ENCODE data around the gene ITPR1.

The ITPR1 gene

DNA sequence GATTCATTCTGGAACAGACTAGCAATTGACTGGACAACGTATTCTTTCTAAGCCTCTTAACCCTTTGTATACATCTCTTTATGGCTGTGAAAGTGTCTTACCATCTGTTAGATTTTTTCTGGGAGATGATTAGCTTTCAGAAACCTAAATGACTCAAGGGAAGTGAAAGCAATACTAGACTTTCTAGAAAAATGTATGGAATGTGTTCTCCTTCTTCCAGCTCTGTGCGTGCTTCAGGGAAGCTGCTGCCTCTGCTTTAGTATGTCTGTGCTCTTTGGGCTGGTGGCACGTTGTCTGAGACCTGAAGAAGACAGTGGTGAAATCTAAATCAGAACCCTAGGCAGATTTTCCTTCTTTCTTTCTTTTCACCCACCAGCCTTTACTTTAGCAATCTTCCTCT, 89.5 kb downstream of the ITPR1 start:
- H3K4me2 ChIP-seq (ENCODE audit: low read length): no peak overlapping the region
- H3K18ac ChIP-seq (ENCODE audit: low read length): no peak overlapping the region
- H2AK5ac ChIP-seq (ENCODE audit: low read length): no peak overlapping the region
- H3K36me3 ChIP-seq (ENCODE audit: control insufficient read depth, insufficient read depth, low read length): no peaks in the 10 kb centered on the region
- no peak overlapping the region for H3K23ac ChIP-seq (ENCODE audit: low read length)
- no peaks in the 10 kb centered on the region for H3K79me1 ChIP-seq (ENCODE audit: low read length)
- WGBS (ENCODE audit: extremely low coverage, insufficient coverage, low lambda C conversion rate): no CpG with 5 or more reads among the region's 3 CpGs
- H3K79me2 ChIP-seq (ENCODE audit: control insufficient read depth, insufficient read depth, low read length): no peaks in the 10 kb centered on the region
- no peak overlapping the region for H3K4ac ChIP-seq (ENCODE audit: low read depth, low read length)
- H3K4me3 ChIP-seq (ENCODE audit: low read length): no peak overlapping the region
- H3K27me3 ChIP-seq (ENCODE audit: insufficient read depth, low read length, poor library complexity): no peaks in the 10 kb centered on the region
- no peak overlapping the region for H2BK15ac ChIP-seq (replicated peaks; ENCODE audit: low read depth)
- H3K9ac ChIP-seq (ENCODE audit: low read length): no peak overlapping the region
- no peak overlapping the region for H3K27ac ChIP-seq (ENCODE audit: low read depth, low read length)
- H2BK120ac ChIP-seq (ENCODE audit: low read depth, low read length): no peak overlapping the region
- no peak for DNase-seq
- no peak overlapping the region for H4K5ac ChIP-seq (ENCODE audit: low read length)
- H3K56ac ChIP-seq (ENCODE audit: low read length): no peak overlapping the region
- no peak overlapping the region for H2BK5ac ChIP-seq (ENCODE audit: low read length)
- H4K8ac ChIP-seq (ENCODE audit: low read depth, low read length): no peak overlapping the region
- H3K4me1 ChIP-seq (ENCODE audit: control insufficient read depth, low read depth, low read length): peaks cover 6% of the 10 kb centered on the region

DNA sequence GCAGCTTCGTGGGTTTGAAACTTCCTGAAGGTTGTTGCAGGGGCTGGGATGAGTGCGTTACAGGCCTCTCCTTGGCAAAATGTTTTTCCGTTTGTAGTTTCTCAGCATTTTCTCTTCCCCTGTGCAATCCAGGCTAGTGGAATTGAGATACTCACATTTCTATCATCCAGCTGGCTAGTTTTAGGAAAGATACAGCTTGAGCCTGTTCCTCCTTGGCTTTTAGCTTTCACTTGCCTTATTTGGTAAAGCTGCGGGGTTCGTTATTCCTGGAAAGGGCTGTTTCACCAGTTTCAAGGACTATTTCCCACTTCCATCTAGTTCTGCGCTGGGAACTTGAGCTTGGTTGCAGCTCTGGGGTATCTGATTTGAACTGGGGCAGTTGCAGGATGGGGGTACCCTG, 90.3 kb downstream of the ITPR1 start:
- H2AK5ac ChIP-seq (ENCODE audit: low read length): no peak overlapping the region
- no CpG with 5 or more reads among the region's 6 CpGs for WGBS (ENCODE audit: extremely low coverage, insufficient coverage, low lambda C conversion rate)
- DNase-seq: no peak
- H3K4me3 ChIP-seq (ENCODE audit: low read length): no peak overlapping the region
- no peak overlapping the region for H4K5ac ChIP-seq (ENCODE audit: low read length)
- no peak overlapping the region for H2BK15ac ChIP-seq (replicated peaks; ENCODE audit: low read depth)
- no peaks in the 10 kb centered on the region for H3K36me3 ChIP-seq (ENCODE audit: control insufficient read depth, insufficient read depth, low read length)
- H2BK5ac ChIP-seq (ENCODE audit: low read length): no peak overlapping the region
- H3K18ac ChIP-seq (ENCODE audit: low read length): peak overlapping the region; percentile 18
- no peaks in the 10 kb centered on the region for H3K79me1 ChIP-seq (ENCODE audit: low read length)
- peaks cover 6% of the 10 kb centered on the region for H3K4me1 ChIP-seq (ENCODE audit: control insufficient read depth, low read depth, low read length)
- no peaks in the 10 kb centered on the region for H3K27me3 ChIP-seq (ENCODE audit: insufficient read depth, low read length, poor library complexity)
- H3K9ac ChIP-seq (ENCODE audit: low read length): no peak overlapping the region
- no peak overlapping the region for H3K23ac ChIP-seq (ENCODE audit: low read length)
- no peak overlapping the region for H4K8ac ChIP-seq (ENCODE audit: low read depth, low read length)
- H3K4me2 ChIP-seq (ENCODE audit: low read length): no peak overlapping the region
- H3K79me2 ChIP-seq (ENCODE audit: control insufficient read depth, insufficient read depth, low read length): no peaks in the 10 kb centered on the region
- peak overlapping the region; percentile 27 for H3K4ac ChIP-seq (ENCODE audit: low read depth, low read length)
- H2BK120ac ChIP-seq (ENCODE audit: low read depth, low read length): no peak overlapping the region
- no peak overlapping the region for H3K56ac ChIP-seq (ENCODE audit: low read length)
- H3K27ac ChIP-seq (ENCODE audit: low read depth, low read length): no peak overlapping the region

- H3K27me3 ChIP-seq (ENCODE audit: insufficient read depth, low read length, poor library complexity): no peaks in the 10 kb centered on the region
- H3K4me2 ChIP-seq (ENCODE audit: low read length): no peak overlapping the region
- no peak for DNase-seq
- H3K9ac ChIP-seq (ENCODE audit: low read length): no peak overlapping the region
- H2AK5ac ChIP-seq (ENCODE audit: low read length): peak overlapping the region; percentile 22
- H3K79me2 ChIP-seq (ENCODE audit: control insufficient read depth, insufficient read depth, low read length): no peaks in the 10 kb centered on the region
- H3K4me3 ChIP-seq (ENCODE audit: low read length): no peak overlapping the region
- H3K79me1 ChIP-seq (ENCODE audit: low read length): no peaks in the 10 kb centered on the region
- H3K27ac ChIP-seq (ENCODE audit: low read depth, low read length): no peak overlapping the region
- no peak overlapping the region for H2BK15ac ChIP-seq (replicated peaks; ENCODE audit: low read depth)
- no peak overlapping the region for H3K4ac ChIP-seq (ENCODE audit: low read depth, low read length)
- H2BK120ac ChIP-seq (ENCODE audit: low read depth, low read length): no peak overlapping the region
- H4K8ac ChIP-seq (ENCODE audit: low read depth, low read length): no peak overlapping the region
- H3K18ac ChIP-seq (ENCODE audit: low read length): peak overlapping the region; percentile 23
- no peak overlapping the region for H3K23ac ChIP-seq (ENCODE audit: low read length)
- no CpG with 5 or more reads among the region's 12 CpGs for WGBS (ENCODE audit: extremely low coverage, insufficient coverage, low lambda C conversion rate)
- peak overlapping the region; percentile 30 for H3K56ac ChIP-seq (ENCODE audit: low read length)
- peaks cover 10% of the 10 kb centered on the region for H3K4me1 ChIP-seq (ENCODE audit: control insufficient read depth, low read depth, low read length)
- no peaks in the 10 kb centered on the region for H3K36me3 ChIP-seq (ENCODE audit: control insufficient read depth, insufficient read depth, low read length)
- no peak overlapping the region for H2BK5ac ChIP-seq (ENCODE audit: low read length)
- no peak overlapping the region for H4K5ac ChIP-seq (ENCODE audit: low read length)
Observed at GRCh38 chr3:4584456-4585249, 91.5 kb downstream of the ITPR1 start.

GRCh38 chr3:4586381-4586780, 93.2 kb downstream of the ITPR1 start:
- DNase-seq: no peak
- Histone ChIP-seq H3K79me2 (ENCODE audit: control insufficient read depth, insufficient read depth, low read length) (no peaks in the 10 kb centered on the region), H3K27me3 (ENCODE audit: insufficient read depth, low read length, poor library complexity) (no peaks in the 10 kb centered on the region), H2BK5ac (ENCODE audit: low read length) (no peak overlapping the region), H2BK15ac (replicated peaks; ENCODE audit: low read depth) (no peak overlapping the region), H4K5ac (ENCODE audit: low read length) (no peak overlapping the region), H4K8ac (ENCODE audit: low read depth, low read length) (no peak overlapping the region), H3K56ac (ENCODE audit: low read length) (no peak overlapping the region), H3K36me3 (ENCODE audit: control insufficient read depth, insufficient read depth, low read length) (no peaks in the 10 kb centered on the region), H3K9ac (ENCODE audit: low read length) (no peak overlapping the region), H3K18ac (ENCODE audit: low read length) (no peak overlapping the region), H3K4me1 (ENCODE audit: control insufficient read depth, low read depth, low read length) (peaks cover 10% of the 10 kb centered on the region), H3K27ac (ENCODE audit: low read depth, low read length) (no peak overlapping the region), H2BK120ac (ENCODE audit: low read depth, low read length) (no peak overlapping the region), H3K4ac (ENCODE audit: low read depth, low read length) (no peak overlapping the region), H3K23ac (ENCODE audit: low read length) (no peak overlapping the region), H3K79me1 (ENCODE audit: low read length) (no peaks in the 10 kb centered on the region), H2AK5ac (ENCODE audit: low read length) (no peak overlapping the region), H3K4me3 (ENCODE audit: low read length) (no peak overlapping the region), H3K4me2 (ENCODE audit: low read length) (no peak overlapping the region)
- no CpG with 5 or more reads among the region's 4 CpGs for WGBS (ENCODE audit: extremely low coverage, insufficient coverage, low lambda C conversion rate)

- Histone ChIP-seq H3K4me3 (ENCODE audit: low read length) (no peak overlapping the region), H2BK120ac (ENCODE audit: low read depth, low read length) (no peak overlapping the region), H4K8ac (ENCODE audit: low read depth, low read length) (no peak overlapping the region), H3K4me2 (ENCODE audit: low read length) (no peak overlapping the region), H3K9ac (ENCODE audit: low read length) (no peak overlapping the region), H3K56ac (ENCODE audit: low read length) (peak overlapping the region; percentile 39), H4K5ac (ENCODE audit: low read length) (no peak overlapping the region), H3K4ac (ENCODE audit: low read depth, low read length) (no peak overlapping the region), H3K79me2 (ENCODE audit: control insufficient read depth, insufficient read depth, low read length) (no peaks in the 10 kb centered on the region), H2BK15ac (replicated peaks; ENCODE audit: low read depth) (no peak overlapping the region), H2BK5ac (ENCODE audit: low read length) (no peak overlapping the region), H3K18ac (ENCODE audit: low read length) (peak overlapping the region; percentile 12), H3K36me3 (ENCODE audit: control insufficient read depth, insufficient read depth, low read length) (no peaks in the 10 kb centered on the region), H3K79me1 (ENCODE audit: low read length) (no peaks in the 10 kb centered on the region), H3K4me1 (ENCODE audit: control insufficient read depth, low read depth, low read length) (peaks cover 8% of the 10 kb centered on the region), H2AK5ac (ENCODE audit: low read length) (no peak overlapping the region), H3K27ac (ENCODE audit: low read depth, low read length) (peak overlapping the region; percentile 36), H3K27me3 (ENCODE audit: insufficient read depth, low read length, poor library complexity) (no peaks in the 10 kb centered on the region), H3K23ac (ENCODE audit: low read length) (no peak overlapping the region)
- DNase-seq: peak; percentile 68
- WGBS (ENCODE audit: extremely low coverage, insufficient coverage, low lambda C conversion rate): no CpG with 5 or more reads among the region's 8 CpGs
Observed at GRCh38 chr3:4587061-4587837, 94.1 kb downstream of the ITPR1 start.
